UCSD-AML1 (cell line): Measurements from ENCODE around the gene GPR65.

Source experiments
- DNase-seq: peaks from one replicate; lab custom pipeline; 2025; ENCODE audit not compliant: unreplicated experiment; lab: John Stamatoyannopoulos, UW

The GPR65 gene

DNA sequence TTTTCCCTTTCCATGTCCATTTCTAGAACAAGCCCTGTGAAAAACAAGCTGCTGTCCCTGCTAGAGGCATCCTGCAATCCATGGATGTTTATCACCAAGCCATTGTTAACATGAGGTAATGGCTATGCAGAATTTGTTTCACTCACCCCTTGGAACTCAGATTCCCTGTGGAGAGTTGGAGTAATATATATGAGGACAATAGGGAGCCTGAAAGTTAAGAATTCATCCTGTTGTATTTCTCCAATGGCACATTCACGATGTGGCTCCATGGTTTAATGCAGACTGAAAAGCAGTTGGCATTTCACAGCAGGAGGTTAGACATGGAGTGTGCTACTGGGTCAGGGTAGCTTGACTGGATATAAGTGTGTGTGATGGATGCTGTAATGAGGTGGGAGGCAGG lies 32.4 kb downstream of the GPR65 start:
- DNase-seq = no peak

DNA sequence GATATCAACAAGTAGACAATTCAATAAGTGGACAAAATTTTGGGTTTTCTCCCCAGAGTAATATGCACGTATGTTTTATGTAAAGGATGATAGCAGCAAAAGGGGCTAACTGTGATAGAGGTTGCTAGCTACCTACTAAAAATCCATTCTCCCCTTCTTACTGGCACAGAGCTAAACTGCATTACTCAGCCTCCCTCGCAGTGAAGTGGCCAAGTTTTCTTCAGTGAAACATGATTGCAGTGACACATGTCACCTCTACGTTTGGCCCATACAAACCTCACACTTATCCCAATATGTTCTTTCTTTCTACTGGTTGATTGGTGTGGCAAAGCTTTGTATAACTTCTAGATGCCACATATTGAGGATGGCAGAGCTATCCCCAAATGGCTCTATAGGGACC lies 34.3 kb downstream of the GPR65 start:
- DNase-seq = no peak

DNA sequence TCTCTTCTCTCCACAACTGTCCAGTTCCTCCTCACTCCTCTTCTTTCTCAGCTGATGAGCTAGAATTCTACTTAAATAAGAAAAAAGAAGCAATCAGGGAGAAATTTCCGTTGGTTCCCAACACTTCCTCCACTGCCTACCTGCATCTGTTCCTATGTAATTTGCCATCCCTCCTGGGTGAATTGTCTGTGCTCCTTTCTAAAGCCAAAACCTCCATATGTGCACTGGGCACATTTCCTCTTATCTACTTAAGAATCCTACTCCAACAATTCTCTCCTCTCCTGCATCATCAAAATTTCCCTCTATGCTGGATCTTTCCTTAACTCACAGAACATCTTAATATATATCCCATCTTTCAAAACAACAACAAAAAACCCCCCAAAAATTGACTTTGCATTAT lies 35.2 kb downstream of the GPR65 start:
- no peak for DNase-seq

DNA sequence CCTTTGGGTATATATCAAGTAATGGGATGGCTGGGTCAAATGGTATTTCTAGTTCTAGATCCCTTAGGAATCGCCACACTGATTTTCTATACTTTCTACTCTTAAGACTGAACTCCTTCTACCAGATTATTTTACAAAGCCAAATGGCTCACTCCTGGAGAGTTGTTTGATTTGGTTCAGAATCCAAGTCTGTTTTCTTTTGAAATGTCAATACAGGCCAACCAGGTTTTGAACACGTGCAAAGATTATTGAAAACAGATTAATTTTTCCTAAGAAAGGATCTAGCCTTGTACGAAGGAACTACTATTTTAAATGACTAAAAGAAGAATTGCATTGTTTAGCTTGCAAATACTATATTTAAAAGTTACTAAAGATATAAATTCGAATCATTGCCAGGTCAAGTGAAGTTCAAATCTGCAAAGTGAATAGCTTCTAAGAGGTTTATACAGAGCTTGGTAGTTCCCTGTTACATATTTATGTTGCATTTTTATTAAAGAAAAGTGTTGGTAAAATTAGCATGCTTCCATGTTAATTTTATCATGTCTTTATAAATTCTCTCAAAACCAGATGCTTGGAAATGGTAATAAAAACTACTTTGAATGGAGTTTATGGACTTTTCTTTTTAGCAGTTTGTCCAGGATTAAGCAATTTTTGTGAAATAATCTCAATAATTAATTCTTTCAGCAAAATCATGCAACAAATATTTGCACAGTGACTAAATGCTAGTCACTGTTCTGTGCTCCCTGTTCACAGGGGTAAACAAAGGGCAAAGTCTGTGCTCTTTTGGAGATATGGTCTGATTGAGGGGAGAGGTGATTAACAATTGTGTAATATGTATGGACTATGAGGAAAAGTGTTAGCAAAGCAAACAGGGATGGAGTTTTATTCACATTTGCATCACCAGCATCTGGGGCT lies 38.9 kb downstream of the GPR65 start:
- no peak for DNase-seq

DNA sequence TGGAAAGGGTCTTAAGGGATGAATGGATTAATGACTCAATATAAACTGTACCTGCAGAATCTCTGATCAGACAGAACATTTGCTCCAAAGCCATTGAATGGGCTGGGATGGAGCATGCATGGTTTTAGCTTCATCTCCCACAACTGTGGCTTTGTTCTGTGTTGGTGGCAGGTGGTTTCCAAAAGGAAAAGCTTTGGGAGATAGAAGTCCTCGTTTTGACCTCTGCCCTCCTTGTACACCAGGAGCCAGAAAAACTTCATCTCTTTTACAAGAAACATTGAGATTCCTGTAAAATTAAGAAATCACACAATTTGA lies 39.5 kb downstream of the GPR65 start:
- DNase-seq = no peak

DNA sequence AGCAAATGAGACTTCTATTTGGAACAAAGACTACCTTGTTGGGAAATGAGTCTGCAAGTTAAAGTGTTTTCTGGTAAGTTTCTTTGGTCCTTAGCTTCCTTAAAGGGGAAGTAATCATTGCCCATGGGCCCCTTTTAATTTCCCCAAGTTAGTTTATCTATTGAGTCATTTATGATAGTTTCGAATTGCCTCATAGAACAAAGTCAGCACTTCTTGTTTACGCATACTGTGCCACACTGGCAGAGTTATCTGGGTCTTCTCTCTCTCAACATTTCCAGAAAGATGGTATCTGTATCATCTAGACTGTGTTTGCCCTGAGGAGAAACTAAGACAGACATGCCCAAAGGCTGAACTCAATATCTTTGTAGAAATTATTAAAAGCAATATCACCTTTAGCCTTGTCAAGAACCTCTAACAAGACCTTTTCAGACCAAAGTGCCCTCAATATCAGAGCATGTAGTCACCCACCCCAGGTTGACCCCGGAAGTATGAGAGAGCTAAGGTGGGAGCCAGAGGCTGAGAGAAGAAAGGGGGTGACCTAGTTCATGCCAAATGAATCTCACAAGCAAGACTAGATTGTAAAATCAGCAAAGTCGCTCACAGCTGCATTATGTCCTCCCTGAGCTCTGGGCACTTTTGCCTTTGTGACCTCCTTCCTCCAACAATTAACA lies 40.0 kb downstream of the GPR65 start:
- no peak for DNase-seq

DNA sequence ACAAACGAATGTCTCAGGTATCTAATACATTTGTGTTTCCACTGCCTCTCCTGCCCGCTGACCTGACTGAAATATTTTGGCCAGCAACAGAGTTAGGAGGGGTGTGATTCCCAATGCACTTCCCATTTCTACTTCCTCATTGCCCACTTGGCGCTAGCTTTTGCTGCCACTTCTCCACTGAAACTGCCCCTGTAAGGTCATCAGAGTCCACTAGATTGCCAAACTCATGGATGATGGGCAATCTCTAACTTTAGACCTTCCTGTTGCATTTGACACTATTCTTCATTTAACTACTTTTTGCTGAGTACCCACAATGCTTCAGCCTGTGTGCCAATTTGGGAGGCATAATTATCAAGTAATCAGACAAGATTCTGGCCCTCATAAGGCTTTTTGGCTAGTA lies 40.8 kb downstream of the GPR65 start:
- no peak for DNase-seq

DNA sequence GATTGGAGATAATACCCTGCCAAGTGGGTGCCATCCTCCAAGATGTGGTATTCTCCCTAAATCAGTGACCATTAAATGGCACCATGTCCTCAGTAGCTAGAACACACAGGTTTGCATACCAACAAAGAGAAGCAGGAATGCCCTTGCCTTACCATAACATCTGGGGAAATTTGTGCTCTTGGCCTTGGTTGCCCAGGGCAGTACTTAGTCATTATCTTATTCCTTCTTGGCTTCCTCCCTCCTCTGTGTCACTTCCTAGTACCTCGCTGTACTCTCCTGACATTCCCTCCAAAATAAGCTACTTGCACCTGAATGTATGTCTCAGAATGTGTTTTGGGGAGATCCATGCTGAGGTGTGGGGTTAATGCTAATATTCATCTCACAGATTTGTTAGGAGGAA lies 43.4 kb downstream of the GPR65 start:
- DNase-seq = no peak

DNA sequence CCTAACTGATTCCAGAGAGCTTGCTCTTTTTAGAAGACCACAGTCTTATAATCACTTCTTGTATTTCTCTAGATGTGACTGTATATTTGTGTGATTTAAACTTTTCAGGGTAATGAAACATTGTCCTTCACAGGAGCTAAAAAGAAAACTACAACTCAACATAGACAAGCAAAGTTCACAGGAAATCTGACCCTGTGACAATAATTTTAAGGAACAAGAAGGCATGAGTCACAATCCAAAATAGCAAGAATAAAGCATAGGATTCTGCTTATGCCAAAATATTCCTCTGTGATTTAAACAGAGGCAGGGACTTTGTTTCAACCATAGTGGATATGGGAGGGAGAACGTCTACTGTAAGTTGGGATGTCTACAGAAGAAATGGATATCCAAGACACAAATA lies 44.3 kb downstream of the GPR65 start:
- no peak for DNase-seq

DNA sequence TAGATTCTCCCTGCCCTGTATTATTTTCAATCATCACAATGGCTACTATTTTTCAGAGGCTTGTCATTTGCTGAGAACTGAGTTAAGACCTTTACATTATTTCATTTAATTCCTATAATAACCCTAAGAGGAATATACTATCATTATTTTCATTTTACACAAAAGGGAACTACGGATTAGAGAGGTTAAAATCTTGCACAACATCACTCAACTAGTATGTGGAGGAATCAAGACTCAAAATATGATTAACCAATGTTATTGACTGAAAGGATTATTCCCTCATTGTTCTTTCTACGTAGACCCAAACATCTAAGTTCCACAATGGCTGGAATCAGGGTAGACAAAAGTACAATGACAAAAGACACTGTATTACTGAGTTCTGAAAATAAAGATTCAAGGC lies 45.0 kb downstream of the GPR65 start:
- DNase-seq = no peak

DNA sequence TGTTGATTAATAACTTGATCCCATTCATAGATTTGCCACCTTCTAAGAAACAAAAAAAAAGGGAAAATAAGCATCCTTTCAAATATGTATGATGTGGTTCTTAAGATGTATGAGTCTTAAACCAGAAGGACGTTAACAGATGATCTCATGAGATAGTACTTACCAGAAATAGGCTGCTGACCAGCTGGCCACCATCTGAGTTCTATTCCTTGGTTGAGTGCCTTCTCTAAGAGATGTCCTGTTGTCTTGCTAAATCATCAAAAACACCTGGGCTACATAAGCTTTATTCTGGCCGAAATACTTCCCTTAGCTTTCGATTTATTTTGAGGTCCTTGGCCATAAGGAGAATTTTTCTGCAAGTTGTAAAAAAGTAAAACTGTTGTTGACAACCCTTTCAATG lies 55.6 kb downstream of the GPR65 start:
- DNase-seq = no peak

DNA sequence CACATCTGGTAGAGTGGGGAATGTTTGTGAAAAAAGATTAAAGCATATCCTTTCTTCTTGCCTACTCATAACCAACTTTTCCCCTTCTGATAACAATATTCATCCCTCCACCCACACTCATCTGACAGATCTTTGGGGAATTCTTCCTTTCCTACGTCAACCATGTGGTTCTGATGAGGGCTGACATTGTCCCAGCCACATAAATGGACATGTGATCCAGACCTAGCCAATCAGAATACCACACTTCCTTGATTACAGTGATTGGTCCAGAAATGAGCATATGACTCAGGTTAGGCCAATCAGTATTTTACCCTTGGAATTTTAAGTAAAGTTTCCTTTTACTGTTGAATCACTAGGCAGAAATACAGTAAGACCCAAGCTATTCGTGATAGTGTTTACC lies 58.9 kb downstream of the GPR65 start:
- DNase-seq = no peak
